Measurements from ENCODE around the gene PEAK1.
A peak's percentile ranks its signal among the peaks of the same experiment; 100 is the strongest.

Gene PEAK1

DNA sequence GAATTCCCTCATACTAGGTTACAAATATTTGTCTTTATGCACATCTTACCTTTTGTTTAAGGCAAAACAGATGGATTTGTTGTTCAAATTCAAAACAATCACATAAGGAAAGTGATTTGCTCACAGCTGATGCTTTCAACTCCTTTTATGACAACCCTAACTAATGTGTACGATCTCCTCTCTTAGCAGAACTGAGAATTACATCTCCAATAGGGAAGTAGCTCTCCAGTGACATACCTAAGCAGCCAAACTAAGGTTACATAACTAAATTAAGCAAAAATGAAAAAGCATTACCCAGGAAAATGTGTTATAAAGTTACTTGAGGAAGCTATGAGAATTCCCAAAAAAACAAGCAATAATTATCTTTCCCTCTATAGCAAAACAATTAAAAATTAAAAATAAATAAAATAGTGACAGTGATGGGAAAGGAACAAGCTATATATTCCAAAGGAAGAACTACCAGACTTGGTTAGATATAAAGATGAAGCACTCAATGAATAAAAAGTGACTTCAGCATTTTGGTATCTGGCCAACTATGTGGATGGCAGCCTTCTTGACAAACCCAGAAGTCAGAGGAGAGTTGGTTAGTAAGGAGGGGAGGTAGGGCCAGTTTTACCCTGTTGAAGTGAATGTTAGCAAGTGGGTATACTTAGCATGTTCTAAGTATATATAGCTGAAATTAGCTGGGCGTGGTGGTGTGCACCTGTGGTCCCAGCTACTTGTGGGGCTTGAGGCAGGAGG, 32.4 kb downstream of the PEAK1 start:
- TF ChIP-seq, protein P1, sequence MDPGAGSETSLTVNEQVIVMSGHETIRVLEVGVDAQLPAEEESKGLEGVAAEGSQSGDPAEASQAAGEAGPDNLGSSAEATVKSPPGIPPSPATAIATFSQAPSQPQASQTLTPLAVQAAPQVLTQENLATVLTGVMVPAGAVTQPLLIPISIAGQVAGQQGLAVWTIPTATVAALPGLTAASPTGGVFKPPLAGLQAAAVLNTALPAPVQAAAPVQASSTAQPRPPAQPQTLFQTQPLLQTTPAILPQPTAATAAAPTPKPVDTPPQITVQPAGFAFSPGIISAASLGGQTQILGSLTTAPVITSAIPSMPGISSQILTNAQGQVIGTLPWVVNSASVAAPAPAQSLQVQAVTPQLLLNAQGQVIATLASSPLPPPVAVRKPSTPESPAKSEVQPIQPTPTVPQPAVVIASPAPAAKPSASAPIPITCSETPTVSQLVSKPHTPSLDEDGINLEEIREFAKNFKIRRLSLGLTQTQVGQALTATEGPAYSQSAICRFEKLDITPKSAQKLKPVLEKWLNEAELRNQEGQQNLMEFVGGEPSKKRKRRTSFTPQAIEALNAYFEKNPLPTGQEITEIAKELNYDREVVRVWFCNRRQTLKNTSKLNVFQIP (CRISPR knock-in tag; IDR thresholded peaks at IDR 0.05; ENCODE audit: borderline replicate concordance, low read depth) = no peak
- no peak for TF ChIP-seq GLIS3 (CRISPR knock-in tag; IDR thresholded peaks at IDR 0.05)
- TF ChIP-seq, protein P2, sequence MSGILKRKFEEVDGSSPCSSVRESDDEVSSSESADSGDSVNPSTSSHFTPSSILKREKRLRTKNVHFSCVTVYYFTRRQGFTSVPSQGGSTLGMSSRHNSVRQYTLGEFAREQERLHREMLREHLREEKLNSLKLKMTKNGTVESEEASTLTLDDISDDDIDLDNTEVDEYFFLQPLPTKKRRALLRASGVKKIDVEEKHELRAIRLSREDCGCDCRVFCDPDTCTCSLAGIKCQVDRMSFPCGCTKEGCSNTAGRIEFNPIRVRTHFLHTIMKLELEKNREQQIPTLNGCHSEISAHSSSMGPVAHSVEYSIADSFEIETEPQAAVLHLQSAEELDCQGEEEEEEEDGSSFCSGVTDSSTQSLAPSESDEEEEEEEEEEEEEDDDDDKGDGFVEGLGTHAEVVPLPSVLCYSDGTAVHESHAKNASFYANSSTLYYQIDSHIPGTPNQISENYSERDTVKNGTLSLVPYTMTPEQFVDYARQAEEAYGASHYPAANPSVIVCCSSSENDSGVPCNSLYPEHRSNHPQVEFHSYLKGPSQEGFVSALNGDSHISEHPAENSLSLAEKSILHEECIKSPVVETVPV (CRISPR knock-in tag; IDR thresholded peaks at IDR 0.05) = no peak
- TF ChIP-seq ZFP3 (CRISPR knock-in tag; IDR thresholded peaks at IDR 0.05) = no peak
- TF ChIP-seq TCF4 (CRISPR knock-in tag; IDR thresholded peaks at IDR 0.05; ENCODE audit: borderline replicate concordance) = no peak
- TF ChIP-seq OSR1 (CRISPR knock-in tag; IDR thresholded peaks at IDR 0.05) = no peak
- TF ChIP-seq, protein P3, sequence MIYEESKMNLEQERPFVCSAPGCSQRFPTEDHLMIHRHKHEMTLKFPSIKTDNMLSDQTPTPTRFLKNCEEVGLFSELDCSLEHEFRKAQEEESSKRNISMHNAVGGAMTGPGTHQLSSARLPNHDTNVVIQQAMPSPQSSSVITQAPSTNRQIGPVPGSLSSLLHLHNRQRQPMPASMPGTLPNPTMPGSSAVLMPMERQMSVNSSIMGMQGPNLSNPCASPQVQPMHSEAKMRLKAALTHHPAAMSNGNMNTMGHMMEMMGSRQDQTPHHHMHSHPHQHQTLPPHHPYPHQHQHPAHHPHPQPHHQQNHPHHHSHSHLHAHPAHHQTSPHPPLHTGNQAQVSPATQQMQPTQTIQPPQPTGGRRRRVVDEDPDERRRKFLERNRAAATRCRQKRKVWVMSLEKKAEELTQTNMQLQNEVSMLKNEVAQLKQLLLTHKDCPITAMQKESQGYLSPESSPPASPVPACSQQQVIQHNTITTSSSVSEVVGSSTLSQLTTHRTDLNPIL (CRISPR knock-in tag; IDR thresholded peaks at IDR 0.05; ENCODE audit: low read depth) = no peak
- TF ChIP-seq, protein P4, sequence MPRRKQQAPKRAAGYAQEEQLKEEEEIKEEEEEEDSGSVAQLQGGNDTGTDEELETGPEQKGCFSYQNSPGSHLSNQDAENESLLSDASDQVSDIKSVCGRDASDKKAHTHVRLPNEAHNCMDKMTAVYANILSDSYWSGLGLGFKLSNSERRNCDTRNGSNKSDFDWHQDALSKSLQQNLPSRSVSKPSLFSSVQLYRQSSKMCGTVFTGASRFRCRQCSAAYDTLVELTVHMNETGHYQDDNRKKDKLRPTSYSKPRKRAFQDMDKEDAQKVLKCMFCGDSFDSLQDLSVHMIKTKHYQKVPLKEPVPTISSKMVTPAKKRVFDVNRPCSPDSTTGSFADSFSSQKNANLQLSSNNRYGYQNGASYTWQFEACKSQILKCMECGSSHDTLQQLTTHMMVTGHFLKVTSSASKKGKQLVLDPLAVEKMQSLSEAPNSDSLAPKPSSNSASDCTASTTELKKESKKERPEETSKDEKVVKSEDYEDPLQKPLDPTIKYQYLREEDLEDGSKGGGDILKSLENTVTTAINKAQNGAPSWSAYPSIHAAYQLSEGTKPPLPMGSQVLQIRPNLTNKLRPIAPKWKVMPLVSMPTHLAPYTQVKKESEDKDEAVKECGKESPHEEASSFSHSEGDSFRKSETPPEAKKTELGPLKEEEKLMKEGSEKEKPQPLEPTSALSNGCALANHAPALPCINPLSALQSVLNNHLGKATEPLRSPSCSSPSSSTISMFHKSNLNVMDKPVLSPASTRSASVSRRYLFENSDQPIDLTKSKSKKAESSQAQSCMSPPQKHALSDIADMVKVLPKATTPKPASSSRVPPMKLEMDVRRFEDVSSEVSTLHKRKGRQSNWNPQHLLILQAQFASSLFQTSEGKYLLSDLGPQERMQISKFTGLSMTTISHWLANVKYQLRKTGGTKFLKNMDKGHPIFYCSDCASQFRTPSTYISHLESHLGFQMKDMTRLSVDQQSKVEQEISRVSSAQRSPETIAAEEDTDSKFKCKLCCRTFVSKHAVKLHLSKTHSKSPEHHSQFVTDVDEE (CRISPR knock-in tag; IDR thresholded peaks at IDR 0.05) = no peak
- no peak for TF ChIP-seq ISL1 (CRISPR knock-in tag; IDR thresholded peaks at IDR 0.05)
- no peak for TF ChIP-seq RARB (CRISPR knock-in tag; IDR thresholded peaks at IDR 0.05)
- no peak for TF ChIP-seq SNAI2 (CRISPR knock-in tag; IDR thresholded peaks at IDR 0.05)
- peak; percentile 42 for ATAC-seq

DNA sequence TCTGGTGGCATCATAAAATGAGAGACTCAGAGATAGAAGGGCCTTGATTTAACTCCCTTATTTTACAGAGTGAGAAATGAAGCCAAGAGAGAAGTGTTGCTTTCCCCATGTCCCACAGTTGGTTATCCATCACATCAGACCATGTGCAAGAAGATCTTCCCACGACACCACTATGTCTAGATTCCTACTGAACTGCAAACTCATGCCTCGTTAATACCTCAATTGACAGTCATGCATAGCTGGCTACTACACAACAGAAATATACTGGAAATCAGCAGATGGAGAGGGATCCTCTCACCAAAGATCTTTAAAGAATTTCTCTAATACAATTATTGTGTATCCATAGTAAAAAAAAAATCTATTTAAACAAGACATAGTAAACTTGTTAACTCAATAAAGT, 33.3 kb downstream of the PEAK1 start:
- no peak for TF ChIP-seq ARNTL (CRISPR knock-in tag; IDR thresholded peaks at IDR 0.05; ENCODE audit: borderline replicate concordance, low read depth)
- TF ChIP-seq ZNF565 (CRISPR knock-in tag; conservative IDR thresholded peaks at IDR 0.05; ENCODE audit: low read depth) = no peak
- TF ChIP-seq GLIS3 (CRISPR knock-in tag; IDR thresholded peaks at IDR 0.05) = no peak
- TF ChIP-seq ZNF8 (CRISPR knock-in tag; IDR thresholded peaks at IDR 0.05) = no peak
- TF ChIP-seq RARB (CRISPR knock-in tag; IDR thresholded peaks at IDR 0.05) = no peak
- no peak for TF ChIP-seq BACH2 (CRISPR knock-in tag; IDR thresholded peaks at IDR 0.05; ENCODE audit: borderline replicate concordance)
- ATAC-seq = no peak

DNA sequence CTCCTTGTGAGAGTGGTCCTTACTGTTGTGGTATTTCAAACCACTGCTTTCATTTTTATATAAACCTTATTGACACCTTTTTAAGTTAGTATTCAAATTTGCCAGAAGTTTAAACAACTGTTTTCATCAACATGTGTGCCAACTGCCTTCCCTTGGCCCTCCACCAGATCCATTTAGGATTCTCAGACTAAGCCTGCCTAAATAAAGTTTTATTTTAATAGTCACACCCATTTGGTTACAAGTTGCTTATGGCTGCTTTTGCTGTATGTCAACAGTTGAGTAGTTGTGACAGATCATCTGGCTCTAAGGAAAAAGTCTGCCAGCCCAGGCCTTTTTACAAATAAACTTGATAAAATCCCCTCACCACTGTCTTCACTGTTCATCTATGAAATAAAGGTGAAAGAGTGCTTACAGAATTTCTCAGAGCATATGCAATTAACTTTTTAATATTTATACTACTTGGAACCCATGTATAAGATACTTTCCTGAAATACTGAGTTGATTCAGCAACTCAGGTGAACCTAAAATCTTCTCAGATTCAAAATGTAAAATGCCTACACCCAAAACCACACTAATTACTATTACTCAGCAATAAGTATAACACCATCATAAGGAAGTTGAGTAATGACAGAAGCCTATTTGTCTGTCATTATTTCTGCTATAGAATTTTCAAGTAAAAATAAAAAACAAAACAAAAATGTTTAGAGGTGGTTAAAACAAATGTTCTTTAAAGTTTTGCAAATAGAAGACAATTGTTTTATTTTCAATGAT, 35.1 kb downstream of the PEAK1 start:
- TF ChIP-seq SNAI2 (CRISPR knock-in tag; IDR thresholded peaks at IDR 0.05) = no peak
- ATAC-seq = peak; percentile 38; the same call in 1 of the 3 replicates

DNA sequence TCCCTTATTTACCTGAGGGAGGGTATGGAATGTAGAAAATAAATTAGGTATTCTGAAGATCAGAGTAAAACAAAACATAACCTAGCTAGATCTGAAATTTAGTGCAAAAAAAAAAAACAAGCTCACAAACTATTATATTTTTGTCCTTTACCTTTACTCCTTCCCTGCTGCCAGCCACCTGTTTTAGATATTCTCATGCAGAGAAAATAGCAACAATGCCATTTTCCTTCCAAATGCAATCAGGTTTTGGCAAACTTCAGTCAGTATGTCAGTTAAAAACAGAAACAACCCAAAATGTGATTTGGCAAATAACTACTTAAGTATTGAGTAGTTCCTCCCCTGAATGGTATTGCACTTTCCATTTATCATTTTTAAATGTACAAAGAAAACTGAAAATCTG, 35.8 kb downstream of the PEAK1 start:
- TF ChIP-seq, protein P5, sequence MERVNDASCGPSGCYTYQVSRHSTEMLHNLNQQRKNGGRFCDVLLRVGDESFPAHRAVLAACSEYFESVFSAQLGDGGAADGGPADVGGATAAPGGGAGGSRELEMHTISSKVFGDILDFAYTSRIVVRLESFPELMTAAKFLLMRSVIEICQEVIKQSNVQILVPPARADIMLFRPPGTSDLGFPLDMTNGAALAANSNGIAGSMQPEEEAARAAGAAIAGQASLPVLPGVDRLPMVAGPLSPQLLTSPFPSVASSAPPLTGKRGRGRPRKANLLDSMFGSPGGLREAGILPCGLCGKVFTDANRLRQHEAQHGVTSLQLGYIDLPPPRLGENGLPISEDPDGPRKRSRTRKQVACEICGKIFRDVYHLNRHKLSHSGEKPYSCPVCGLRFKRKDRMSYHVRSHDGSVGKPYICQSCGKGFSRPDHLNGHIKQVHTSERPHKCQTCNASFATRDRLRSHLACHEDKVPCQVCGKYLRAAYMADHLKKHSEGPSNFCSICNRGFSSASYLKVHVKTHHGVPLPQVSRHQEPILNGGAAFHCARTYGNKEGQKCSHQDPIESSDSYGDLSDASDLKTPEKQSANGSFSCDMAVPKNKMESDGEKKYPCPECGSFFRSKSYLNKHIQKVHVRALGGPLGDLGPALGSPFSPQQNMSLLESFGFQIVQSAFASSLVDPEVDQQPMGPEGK (CRISPR knock-in tag; IDR thresholded peaks at IDR 0.05; ENCODE audit: borderline replicate concordance) = no peak
- TF ChIP-seq ZNF565 (CRISPR knock-in tag; conservative IDR thresholded peaks at IDR 0.05; ENCODE audit: low read depth) = no peak
- no peak for ATAC-seq

Data from SK-N-SH treated with all-trans-retinoic acid at 6 μM for 48 hours (cell line).